ENCODE data around the gene PIERCE2.
A peak's percentile ranks its signal among the peaks of the same experiment; 100 is the strongest.
"Not testable (repeated sequence)": the region's sequence is repeated elsewhere in the genome, so short reads cannot be mapped to it uniquely, and the experiment has no call there.

Gene PIERCE2

DNA sequence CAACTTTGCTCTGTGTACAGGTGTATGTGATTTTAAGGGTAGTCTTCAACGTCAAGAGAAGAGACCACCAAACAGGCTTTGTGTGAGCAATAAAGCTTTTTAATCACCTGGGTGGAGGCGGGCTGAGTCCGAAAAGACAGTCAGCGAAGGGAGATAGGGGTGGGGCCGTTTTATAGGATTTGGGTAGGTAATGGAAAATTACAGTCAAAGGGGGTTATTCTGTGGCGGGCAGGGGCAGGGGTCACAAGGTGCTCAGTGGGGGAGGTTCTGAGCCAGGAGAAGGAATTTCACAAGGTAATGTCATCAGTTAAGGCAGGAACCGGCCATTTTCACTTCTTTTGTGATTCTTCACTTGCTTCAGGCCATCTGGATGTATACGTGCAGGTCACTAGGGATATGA is 9.4 kb downstream of the PIERCE2 start:
- DNase-seq; in situ Hi-C loops (cut with HindIII; ENCODE audit: low pct_ligation_motif_present, low pct_unique_long_range_greater_than_20kb, low sequenced_read_pairs): not testable (repeated sequence)

DNA sequence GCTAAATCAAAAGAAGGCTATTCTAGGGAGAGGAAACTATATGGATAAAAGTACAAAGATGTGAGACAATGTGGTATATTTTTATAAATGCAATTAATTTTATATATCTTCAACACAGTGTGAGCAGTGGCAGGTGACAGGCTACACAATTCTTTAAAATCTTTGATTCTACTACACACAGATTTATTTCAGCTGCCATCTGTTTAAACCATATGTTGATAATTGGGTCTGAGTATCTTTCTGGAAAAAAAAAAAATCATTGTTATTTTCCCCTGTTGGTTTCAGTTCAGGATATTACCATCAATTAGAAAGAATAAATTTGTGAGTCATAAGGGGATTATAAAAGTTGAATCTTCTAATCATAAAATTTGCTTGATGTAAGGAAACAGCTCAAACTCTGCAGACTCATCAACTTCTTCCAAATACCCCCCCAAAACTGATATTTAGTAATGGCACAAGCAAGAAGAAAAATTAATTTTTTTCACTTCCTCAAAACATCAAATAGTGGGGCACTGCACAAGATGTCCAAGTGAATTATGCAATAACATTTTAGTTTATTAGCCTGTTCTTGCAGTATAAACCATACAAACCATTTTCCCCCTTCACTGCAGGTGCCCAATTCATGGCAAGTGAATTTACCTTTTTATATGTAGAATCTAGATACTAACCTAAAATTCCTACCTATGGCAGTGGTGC is 12.0 kb downstream of the PIERCE2 start:
- in situ Hi-C loops (cut with HindIII; ENCODE audit: low pct_ligation_motif_present, low pct_unique_long_range_greater_than_20kb, low sequenced_read_pairs): no loop called here
- DNase-seq: no peak

DNA sequence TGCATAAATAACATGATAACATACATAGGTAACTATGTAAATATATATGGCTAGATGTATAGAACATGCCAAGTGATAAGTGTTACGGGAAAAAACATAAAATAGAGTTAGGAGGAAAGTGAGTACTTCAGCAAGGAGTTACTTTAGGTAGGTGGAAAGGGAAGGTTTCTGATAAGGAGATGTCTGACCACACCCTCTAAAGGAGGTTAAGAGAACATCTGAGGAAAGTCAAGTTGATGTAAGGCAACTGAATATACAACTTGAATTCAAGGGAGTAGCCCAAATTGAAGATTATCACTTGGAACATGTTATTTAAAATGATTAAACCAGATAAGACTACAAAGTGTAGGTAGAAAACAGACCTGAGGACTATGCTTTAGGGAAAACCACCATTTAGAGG is 13.8 kb downstream of the PIERCE2 start:
- in situ Hi-C loops (cut with HindIII; ENCODE audit: low pct_ligation_motif_present, low pct_unique_long_range_greater_than_20kb, low sequenced_read_pairs): no loop called here
- DNase-seq: no peak

DNA sequence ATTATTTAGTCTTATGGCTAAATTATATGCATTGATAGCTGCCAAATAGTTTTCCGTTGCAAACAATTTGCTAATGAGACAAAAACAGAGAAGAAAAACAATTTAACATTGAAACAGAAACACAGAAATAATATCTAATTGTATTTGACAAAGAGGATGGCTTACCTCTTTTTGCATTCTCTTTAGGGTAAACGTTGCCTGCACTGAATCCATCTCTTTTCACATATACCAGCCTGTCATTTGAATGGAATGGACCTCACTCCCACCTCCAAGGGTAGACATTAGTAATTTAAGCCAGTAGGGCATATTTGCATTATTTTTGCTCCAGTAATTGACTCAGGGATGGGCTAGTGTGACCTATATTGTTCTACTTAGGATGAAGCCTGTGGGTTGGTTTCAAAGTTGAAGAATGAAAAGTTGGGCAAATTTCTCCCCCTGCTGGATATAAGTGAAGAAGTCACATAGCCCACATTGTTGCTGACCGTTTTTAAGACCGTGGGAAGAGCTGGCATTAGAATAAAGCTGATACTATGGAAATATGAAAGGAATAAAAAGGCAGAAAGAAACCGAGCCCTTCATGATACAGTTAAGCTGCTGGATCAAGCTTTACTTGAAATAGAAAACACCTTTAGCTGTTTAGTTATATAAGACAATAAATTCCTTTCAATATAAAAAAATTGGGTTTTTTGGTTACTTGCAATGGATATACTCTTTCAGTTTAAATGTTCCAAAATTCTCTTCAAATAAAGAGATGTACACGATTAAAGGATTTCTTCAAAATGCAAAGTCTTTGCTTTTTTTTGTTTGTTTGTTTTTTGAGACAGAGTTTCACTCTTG is 26.9 kb downstream of the PIERCE2 start:
- peak; percentile 51 for DNase-seq
- in situ Hi-C loops (cut with HindIII; ENCODE audit: low pct_ligation_motif_present, low pct_unique_long_range_greater_than_20kb, low sequenced_read_pairs): no loop called here

GRCh38 chr15:55443141-55443540 is 34.8 kb downstream of the PIERCE2 start:
- in situ Hi-C loops (cut with HindIII; ENCODE audit: low pct_ligation_motif_present, low pct_unique_long_range_greater_than_20kb, low sequenced_read_pairs); DNase-seq: not testable (repeated sequence)

DNA sequence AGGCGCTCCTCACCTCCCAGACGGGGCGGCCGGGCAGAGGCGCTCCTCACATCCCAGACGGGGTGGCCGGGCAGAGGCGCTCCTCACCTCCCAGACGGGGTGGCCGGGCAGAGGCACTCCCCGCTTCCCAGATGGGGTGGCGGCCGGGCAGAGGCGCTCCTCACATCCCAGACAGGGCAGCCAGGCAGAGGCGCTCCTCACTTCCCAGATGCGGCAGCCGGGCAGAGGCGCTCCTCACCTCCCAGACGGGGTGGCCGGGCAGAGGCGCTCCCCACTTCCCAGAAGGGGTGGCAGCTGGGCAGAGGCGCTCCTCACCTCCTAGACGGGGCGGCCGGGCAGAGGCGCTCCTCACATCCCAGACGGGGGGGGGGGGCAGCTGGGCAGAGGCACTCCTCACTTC is 37.6 kb downstream of the PIERCE2 start:
- DNase-seq; in situ Hi-C loops (cut with HindIII; ENCODE audit: low pct_ligation_motif_present, low pct_unique_long_range_greater_than_20kb, low sequenced_read_pairs): not testable (repeated sequence)

- in situ Hi-C loops (cut with HindIII; ENCODE audit: low pct_ligation_motif_present, low pct_unique_long_range_greater_than_20kb, low sequenced_read_pairs); DNase-seq: not testable (repeated sequence)
These were observed 38.2 kb downstream of the PIERCE2 start for GRCh38 chr15:55446379-55447029.

- DNase-seq; in situ Hi-C loops (cut with HindIII; ENCODE audit: low pct_ligation_motif_present, low pct_unique_long_range_greater_than_20kb, low sequenced_read_pairs): not testable (repeated sequence)
These were observed 38.7 kb downstream of the PIERCE2 start for GRCh38 chr15:55447030-55447394.

DNA sequence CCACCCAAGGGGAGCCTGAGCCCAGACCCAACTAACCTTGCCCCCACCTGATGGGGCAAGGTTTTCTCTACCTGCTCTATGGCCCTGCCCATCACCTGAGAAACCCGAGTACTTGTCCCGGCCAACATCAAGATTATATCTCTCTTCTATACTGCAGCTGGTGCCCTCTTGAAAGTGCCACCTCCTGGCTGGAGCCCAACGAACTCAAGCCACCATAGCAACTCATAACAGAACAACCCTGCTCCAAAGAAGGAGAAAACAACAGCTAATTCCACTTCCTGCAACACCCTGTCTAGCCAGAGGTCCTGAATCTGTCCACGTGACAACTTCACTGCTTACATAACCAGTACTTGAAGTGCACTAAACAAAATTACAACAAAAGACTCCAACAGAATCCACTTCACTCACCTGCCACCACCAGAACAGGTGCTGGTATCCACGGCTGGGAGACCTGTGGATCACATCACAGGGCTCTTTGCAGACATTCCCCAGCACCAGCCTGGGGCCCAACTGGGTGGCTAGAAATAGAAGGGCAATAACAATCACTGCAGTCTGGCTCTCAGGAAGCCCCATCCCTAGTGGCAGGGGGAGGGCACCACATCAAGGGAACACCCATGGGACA is 49.2 kb downstream of the PIERCE2 start:
- in situ Hi-C loops (cut with HindIII; ENCODE audit: low pct_ligation_motif_present, low pct_unique_long_range_greater_than_20kb, low sequenced_read_pairs): no loop called here
- no peak for DNase-seq

GRCh38 chr15:55461447-55461846 is 53.2 kb downstream of the PIERCE2 start:
- DNase-seq: no peak
- in situ Hi-C loops (cut with HindIII; ENCODE audit: low pct_ligation_motif_present, low pct_unique_long_range_greater_than_20kb, low sequenced_read_pairs): no loop called here

GRCh38 chr15:55468321-55468720 is 60.0 kb downstream of the PIERCE2 start:
- in situ Hi-C loops (cut with HindIII; ENCODE audit: low pct_ligation_motif_present, low pct_unique_long_range_greater_than_20kb, low sequenced_read_pairs): no loop called here

More at GRCh38 chr15:55468321-55468720, 60.0 kb downstream of the PIERCE2 start:
- DNase-seq: no peak

All from ACHN (cell line).